HepG2 (cell line): ENCODE results near the gene TOMM20. TPM values are rescaled to one million over a fixed set of nuclear protein-coding genes. Genes with fewer than 3 reads are reported as not detected.

Experiments used
- ATF1 ChIP-seq: IDR thresholded peaks from 2 replicates; pipeline ENCODE4 v1.6.1; 2016; ENCODE audit warnings: mild to moderate bottlenecking, control low read depth
- HDAC2 ChIP-seq: sonication (generic); formaldehyde crosslinking; IDR thresholded peaks from 2 replicates; pipeline ENCODE4 v1.4.0; 2020; ENCODE audit warnings: missing genetic modification reagents
- PHF5A ChIP-seq: IDR thresholded peaks from one replicate; pipeline ENCODE4 v1.6.1; 2018; ENCODE audit warnings: low read depth, missing genetic modification reagents; ENCODE audit not compliant: unreplicated experiment
- POLR2G ChIP-seq: fragments of 200-400 bp; formaldehyde crosslinking; IDR thresholded peaks from 2 replicates; pipeline ENCODE4 v1.6.1; 2018; ENCODE audit warnings: mild to moderate bottlenecking, low read depth, low read length, moderate library complexity
- ZBTB1 ChIP-seq: sonication (generic); formaldehyde crosslinking; IDR thresholded peaks from 2 replicates; pipeline ENCODE4 v1.4.0; 2020; ENCODE audit warnings: missing genetic modification reagents, borderline replicate concordance
- ZKSCAN5 ChIP-seq: sonication (generic); formaldehyde crosslinking; IDR thresholded peaks from 2 replicates; pipeline ENCODE4 v1.5.1; 2020; ENCODE audit warnings: mild to moderate bottlenecking, missing genetic modification reagents
- ZNF10 ChIP-seq: sonication (generic); formaldehyde crosslinking; IDR thresholded peaks from 2 replicates; pipeline ENCODE4 v1.4.0; 2020; ENCODE audit warnings: mild to moderate bottlenecking, low read depth, missing genetic modification reagents, borderline replicate concordance
- ZNF317 ChIP-seq: sonication (generic); formaldehyde crosslinking; IDR thresholded peaks from 2 replicates; pipeline ENCODE4 v1.5.0; 2020; ENCODE audit warnings: mild to moderate bottlenecking, missing genetic modification reagents
- ZNF577 ChIP-seq: sonication (generic); formaldehyde crosslinking; IDR thresholded peaks from 2 replicates; pipeline ENCODE4 v1.4.0; 2020; ENCODE audit warnings: mild to moderate bottlenecking, low read depth, missing genetic modification reagents, borderline replicate concordance
- ZNF709 ChIP-seq: sonication (generic); formaldehyde crosslinking; IDR thresholded peaks from 2 replicates; pipeline ENCODE4 v1.5.0; 2020; ENCODE audit warnings: mild to moderate bottlenecking, missing genetic modification reagents
- ZNF747 ChIP-seq: sonication (generic); formaldehyde crosslinking; IDR thresholded peaks from 2 replicates; pipeline ENCODE4 v1.8.1; 2023; ENCODE audit warnings: missing genetic modification reagents, mild to moderate bottlenecking, borderline replicate concordance
- ZNF749 ChIP-seq: sonication (generic); formaldehyde crosslinking; IDR thresholded peaks from 2 replicates; pipeline ENCODE4 v1.8.0; 2022; ENCODE audit warnings: mild to moderate bottlenecking, missing genetic modification reagents, moderate library complexity, borderline replicate concordance
- ZNF775 ChIP-seq: sonication (generic); formaldehyde crosslinking; IDR thresholded peaks from 2 replicates; pipeline ENCODE4 v1.4.0; 2020; ENCODE audit warnings: missing genetic modification reagents, mild to moderate bottlenecking, moderate library complexity, borderline replicate concordance
- ZNF850 ChIP-seq: sonication (generic); formaldehyde crosslinking; conservative IDR thresholded peaks from 2 replicates; pipeline ENCODE4 v1.9.0; 2021; ENCODE audit warnings: mild to moderate bottlenecking, missing genetic modification reagents
- polyA plus RNA-seq, 8 experiments: library from polyadenylated mRNA; depleted of rRNA in 3 of 8; stranded (reverse) in 7 of 8; unstranded in 1 of 8; fragments of >200 nt; fragmentation: Illumina TruSeq in 4 of 8; extraction: Trizol in 4 of 8; gene quantifications; 2 replicates each; pipeline versions ENCODE4 v1.2.1 to v1.2.3, GENCODE V29; 2011 to 2016; ENCODE audit warnings: low read depth in 4 of 8, missing spikeins in 1 of 8, mixed read lengths in 1 of 8; ENCODE audit not compliant: insufficient read depth in 1 of 8
- total RNA-seq, 5 experiments: library from RNA; depleted of rRNA; stranded (reverse); fragments of >200 nt; fragmentation: Illumina TruSeq; extraction: Trizol; gene quantifications; 2 replicates each; pipeline ENCODE4 v1.2.3, GENCODE V29; 2016; ENCODE audit warnings: low read depth in 1 of 5
- TF ChIP-seq, protein P1 (sequence below): sonication (generic); formaldehyde crosslinking; IDR thresholded peaks from 2 replicates; pipeline ENCODE4 v1.4.0; 2020; ENCODE audit warnings: missing genetic modification reagents, borderline replicate concordance
- TF ChIP-seq, protein P2 (sequence below): sonication (generic); formaldehyde crosslinking; IDR thresholded peaks from 2 replicates; pipeline ENCODE4 v1.5.0; 2020; ENCODE audit warnings: mild to moderate bottlenecking, missing genetic modification reagents, borderline replicate concordance
- TF ChIP-seq, protein P3 (sequence below), 2 experiments: sonication (generic) in 1 of 2; formaldehyde crosslinking in 1 of 2; IDR thresholded peaks; 2 replicates each; pipeline versions ENCODE4 v1.4.0 to v1.6.1; 2018 to 2020; ENCODE audit warnings: missing genetic modification reagents in 2 of 2, borderline replicate concordance in 1 of 2, low read depth in 1 of 2, mild to moderate bottlenecking in 1 of 2, missing biosample characterization in 1 of 2

Gene TOMM20
- total and polyA plus RNA-seq, 2 of the 13 experiments (the other 11 are each of a cell fraction or from before 2014, with no cell fraction given): 153 to 376 TPM

DNA sequence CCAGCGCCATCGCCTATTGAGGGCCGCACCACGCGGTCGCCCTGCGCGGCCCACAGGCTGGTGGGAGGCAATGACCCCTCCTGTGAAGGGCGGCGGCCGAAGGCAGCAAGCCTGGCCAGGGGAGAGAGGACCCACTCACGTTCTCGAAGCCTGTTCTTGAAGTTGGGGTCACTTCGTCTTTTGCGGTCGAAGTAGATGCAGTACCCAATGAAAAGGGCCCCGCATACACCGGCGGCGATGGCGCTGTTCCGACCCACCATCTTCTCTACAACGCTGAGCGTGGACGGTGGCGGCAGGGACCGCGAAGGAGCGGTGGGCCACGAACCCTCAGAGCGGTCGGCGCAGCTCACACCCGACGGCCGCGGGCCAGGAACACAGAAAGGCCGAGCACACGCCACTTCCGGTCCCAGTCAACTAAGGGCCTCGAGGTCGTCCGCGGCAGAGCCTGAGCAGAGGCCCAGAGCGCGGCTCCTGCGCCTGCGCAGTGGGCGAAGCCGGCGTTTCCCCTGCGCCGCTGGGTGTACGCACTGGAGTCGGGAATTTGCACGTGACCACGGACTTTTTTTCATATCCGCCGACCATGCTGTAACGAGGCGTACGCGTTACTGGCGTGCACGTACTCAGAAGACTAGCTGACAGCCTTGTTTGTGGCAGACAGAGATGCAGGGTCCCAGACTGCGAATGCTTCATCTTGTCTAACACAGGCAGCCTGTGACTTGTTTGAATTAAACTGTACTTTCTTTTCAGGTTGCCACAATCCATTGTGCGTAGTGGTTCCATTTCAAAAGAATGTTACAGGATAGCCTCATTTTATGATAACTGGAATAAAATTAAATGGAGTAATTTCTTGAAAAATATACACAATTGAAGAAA is at the start of gene TOMM20 (continued):
- TF ChIP-seq, protein P1, sequence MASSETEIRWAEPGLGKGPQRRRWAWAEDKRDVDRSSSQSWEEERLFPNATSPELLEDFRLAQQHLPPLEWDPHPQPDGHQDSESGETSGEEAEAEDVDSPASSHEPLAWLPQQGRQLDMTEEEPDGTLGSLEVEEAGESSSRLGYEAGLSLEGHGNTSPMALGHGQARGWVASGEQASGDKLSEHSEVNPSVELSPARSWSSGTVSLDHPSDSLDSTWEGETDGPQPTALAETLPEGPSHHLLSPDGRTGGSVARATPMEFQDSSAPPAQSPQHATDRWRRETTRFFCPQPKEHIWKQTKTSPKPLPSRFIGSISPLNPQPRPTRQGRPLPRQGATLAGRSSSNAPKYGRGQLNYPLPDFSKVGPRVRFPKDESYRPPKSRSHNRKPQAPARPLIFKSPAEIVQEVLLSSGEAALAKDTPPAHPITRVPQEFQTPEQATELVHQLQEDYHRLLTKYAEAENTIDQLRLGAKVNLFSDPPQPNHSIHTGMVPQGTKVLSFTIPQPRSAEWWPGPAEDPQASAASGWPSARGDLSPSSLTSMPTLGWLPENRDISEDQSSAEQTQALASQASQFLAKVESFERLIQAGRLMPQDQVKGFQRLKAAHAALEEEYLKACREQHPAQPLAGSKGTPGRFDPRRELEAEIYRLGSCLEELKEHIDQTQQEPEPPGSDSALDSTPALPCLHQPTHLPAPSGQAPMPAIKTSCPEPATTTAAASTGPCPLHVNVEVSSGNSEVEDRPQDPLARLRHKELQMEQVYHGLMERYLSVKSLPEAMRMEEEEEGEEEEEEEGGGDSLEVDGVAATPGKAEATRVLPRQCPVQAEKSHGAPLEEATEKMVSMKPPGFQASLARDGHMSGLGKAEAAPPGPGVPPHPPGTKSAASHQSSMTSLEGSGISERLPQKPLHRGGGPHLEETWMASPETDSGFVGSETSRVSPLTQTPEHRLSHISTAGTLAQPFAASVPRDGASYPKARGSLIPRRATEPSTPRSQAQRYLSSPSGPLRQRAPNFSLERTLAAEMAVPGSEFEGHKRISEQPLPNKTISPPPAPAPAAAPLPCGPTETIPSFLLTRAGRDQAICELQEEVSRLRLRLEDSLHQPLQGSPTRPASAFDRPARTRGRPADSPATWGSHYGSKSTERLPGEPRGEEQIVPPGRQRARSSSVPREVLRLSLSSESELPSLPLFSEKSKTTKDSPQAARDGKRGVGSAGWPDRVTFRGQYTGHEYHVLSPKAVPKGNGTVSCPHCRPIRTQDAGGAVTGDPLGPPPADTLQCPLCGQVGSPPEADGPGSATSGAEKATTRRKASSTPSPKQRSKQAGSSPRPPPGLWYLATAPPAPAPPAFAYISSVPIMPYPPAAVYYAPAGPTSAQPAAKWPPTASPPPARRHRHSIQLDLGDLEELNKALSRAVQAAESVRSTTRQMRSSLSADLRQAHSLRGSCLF (CRISPR knock-in tag): peak; percentile 95; the same call in 1 of the 2 replicates
- TF ChIP-seq ZNF850 (no peak), ZNF749 (CRISPR knock-in tag) (peak; percentile 8; the same call in 1 of the 2 replicates), PHF5A (CRISPR knock-in tag) (no peak), ZNF747 (CRISPR knock-in tag) (peak; percentile 93; the same call in 1 of the 2 replicates), ZBTB1 (CRISPR knock-in tag) (no peak), ZNF577 (CRISPR knock-in tag) (no peak), ZNF775 (no peak), HDAC2 (CRISPR knock-in tag) (peak; percentile 77), ZKSCAN5 (CRISPR knock-in tag) (0 out of 2 replicates have a peak, but pooled peaks have one; percentile 64), ZNF10 (no peak), ZNF709 (CRISPR knock-in tag) (peak; percentile 71; the same call in 1 of the 2 replicates), ATF1 (CRISPR knock-in tag) (no peak), POLR2G (peak; percentile 92), ZNF317 (CRISPR knock-in tag) (no peak)
- TF ChIP-seq, protein P2, sequence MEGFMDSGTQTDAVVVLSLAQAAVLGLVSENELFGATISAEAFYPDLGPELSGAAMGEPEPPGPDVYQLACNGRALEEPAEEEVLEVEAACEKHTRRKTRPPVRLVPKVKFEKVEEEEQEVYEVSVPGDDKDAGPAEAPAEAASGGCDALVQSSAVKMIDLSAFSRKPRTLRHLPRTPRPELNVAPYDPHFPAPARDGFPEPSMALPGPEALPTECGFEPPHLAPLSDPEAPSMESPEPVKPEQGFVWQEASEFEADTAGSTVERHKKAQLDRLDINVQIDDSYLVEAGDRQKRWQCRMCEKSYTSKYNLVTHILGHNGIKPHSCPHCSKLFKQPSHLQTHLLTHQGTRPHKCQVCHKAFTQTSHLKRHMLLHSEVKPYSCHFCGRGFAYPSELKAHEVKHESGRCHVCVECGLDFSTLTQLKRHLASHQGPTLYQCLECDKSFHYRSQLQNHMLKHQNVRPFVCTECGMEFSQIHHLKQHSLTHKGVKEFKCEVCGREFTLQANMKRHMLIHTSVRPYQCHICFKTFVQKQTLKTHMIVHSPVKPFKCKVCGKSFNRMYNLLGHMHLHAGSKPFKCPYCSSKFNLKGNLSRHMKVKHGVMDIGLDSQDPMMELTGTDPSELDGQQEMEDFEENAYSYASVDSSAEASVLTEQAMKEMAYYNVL (CRISPR knock-in tag): no peak
- TF ChIP-seq, protein P3, sequence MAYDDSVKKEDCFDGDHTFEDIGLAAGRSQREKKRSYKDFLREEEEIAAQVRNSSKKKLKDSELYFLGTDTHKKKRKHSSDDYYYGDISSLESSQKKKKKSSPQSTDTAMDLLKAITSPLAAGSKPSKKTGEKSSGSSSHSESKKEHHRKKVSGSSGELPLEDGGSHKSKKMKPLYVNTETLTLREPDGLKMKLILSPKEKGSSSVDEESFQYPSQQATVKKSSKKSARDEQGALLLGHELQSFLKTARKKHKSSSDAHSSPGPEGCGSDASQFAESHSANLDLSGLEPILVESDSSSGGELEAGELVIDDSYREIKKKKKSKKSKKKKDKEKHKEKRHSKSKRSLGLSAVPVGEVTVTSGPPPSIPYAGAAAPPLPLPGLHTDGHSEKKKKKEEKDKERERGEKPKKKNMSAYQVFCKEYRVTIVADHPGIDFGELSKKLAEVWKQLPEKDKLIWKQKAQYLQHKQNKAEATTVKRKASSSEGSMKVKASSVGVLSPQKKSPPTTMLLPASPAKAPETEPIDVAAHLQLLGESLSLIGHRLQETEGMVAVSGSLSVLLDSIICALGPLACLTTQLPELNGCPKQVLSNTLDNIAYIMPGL (CRISPR knock-in tag; IDR thresholded peaks at IDR 0.05; ENCODE audit: borderline replicate concordance in 1 of 2, low read depth in 1 of 2): peak; percentile 68 to 86; a peak in 3 of 4 replicates
